Skin of body (tissue), 2 donors: ENCODE results near the gene EPN1. TPM values are rescaled to one million over a fixed set of nuclear protein-coding genes. Genes with fewer than 3 reads are reported as not detected.

Experiments used
- DNase-seq: peaks from one replicate; lab custom pipeline; 2025; lab: John Stamatoyannopoulos, UW
- total RNA-seq: library from RNA; depleted of rRNA; stranded (reverse); fragments of >200 nt; gene quantifications from one replicate; pipeline ENCODE4 v1.2.3, GENCODE V29; 2014

Gene EPN1
- total RNA-seq, 1 donor from 2014 or later = 20.8 TPM

DNA sequence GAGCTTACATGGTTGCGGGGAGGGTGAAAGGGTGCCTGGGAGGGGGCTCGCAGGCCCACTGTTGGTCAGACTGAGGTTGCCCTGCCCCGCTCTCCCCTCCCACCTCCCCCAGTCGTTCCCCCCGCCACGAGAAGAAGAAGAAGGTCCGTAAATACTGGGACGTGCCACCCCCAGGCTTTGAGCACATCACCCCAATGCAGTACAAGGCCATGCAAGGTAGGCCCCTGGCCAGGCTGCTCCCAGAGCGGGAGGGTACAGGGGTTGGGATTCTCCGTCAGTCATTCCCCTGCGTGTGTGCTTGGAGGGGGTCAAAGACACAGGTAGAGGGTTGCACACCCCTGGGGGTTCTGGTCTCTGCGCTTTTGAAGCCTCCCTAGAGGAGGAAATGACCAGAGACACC is 14.6 kb upstream of the EPN1 start:
- DNase-seq = no peak

DNA sequence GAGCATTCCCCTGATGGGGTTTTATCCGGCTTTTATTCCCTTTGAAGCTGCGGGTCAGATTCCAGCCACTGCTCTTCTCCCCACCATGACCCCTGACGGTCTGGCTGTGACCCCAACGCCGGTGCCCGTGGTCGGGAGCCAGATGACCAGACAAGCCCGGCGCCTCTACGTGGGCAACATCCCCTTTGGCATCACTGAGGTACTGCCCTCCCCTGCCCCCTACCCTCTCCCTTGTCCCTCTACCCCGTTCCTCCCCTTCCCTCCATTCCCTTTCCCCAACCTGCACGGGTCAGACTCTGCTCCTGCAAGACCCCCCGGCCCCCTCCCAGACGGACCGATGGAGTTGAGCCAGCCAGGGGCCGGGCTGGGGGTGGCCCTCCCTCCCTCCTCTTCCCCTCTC is 14.0 kb upstream of the EPN1 start:
- DNase-seq = no peak

DNA sequence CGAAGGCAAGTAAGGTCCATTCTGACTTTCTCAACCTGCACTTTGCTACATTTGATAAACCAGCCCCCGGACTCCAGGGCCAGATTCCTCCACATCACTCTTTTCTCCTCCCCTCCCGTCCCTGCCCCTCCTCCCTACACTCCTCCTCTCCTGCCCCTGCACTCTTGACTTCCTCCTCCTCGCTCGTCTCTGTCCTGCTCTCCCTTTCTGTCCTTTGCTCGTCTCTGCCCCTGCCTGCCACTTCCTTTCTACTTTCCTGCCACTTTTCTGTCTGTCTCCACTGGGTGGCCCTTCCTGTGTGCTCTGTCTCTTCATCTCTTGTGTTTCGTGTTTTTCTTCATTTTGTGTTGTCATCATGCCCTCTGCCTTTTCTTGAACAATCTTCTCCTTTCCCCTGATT is 13.2 kb upstream of the EPN1 start:
- DNase-seq = no peak

DNA sequence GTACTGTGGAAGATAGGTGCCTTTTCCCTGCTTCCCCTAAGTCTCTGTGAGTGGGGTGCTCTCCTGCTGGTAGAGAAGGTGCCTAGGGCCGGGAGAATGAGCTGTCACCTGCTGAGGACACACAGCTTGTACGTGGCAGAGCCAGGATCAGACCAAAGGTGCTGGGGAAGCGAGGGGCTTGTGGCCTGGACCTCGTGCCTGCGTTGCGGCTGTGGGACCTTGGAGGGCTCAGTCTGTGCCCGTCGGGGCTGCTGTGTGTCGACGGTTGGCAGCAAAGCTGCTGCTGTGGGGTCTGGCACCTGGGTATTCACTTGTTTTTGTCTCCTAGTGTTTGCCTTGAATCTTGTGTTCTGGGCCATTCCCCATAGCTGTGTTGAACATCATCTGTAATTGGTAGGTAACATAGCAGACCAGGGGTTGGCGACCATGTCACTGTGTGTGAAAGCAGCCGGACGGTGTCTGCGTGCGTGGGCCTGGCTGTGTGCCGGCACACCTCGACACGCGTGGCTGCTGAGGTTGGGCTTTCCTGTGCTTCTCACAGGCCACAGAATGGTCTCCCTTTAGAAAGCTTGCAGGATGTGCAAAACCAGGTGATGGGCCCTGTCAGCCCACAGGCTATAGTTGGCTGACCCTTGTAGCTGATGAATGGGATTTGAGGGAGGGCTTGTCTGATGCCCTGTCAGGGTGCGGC is 11.0 kb upstream of the EPN1 start:
- no peak for DNase-seq

DNA sequence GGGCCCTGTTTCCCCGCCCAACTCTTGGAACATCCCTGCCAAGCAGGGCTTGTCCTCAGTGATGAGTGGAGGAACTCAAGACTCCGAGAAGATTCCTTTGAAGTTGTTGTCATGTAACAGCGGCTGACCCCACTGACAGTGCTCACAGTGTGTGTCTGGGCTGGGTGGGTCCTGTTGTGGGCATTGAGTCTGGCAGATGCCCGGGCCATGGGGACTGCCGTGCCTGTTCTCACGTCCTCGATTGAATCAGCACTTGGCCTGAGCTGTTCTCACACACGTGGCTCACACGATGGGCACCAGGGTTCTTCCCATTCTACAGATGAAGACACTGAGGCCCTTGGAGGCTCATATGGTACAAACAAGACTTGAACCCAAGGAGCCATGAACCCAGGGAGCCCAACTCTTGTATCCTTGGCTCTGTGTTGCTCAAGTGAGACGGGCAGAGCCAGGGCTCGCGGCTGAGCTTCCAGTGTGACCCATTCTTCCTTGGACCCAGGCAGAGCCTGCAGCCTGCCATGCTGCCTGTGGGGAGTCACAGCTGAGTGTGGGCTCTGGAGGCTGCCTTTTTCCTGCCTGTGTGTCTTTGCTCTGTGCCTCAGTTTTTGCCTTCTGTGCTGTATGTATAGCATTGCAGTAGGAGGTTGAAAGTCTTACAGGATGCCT is 8.6 kb upstream of the EPN1 start:
- no peak for DNase-seq

DNA sequence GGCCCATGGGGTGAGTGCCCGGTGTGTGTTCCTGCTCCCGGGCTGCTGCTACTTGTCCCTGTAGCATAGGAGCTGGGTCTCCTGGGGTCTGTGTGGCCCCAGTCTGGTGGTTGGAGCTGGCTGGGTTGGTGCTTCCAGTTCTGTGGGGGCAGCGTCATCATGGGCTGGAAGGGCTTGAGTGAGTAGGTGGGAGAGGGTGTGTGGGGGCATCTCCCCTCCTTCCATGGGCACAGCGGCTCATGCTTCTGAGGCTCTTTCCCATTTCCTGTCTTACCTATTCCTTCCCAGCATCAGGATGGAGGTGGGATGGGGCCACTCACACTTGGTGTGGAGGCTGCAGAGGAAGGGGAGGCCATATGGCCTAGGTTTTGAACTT is 8.0 kb upstream of the EPN1 start:
- no peak for DNase-seq

DNA sequence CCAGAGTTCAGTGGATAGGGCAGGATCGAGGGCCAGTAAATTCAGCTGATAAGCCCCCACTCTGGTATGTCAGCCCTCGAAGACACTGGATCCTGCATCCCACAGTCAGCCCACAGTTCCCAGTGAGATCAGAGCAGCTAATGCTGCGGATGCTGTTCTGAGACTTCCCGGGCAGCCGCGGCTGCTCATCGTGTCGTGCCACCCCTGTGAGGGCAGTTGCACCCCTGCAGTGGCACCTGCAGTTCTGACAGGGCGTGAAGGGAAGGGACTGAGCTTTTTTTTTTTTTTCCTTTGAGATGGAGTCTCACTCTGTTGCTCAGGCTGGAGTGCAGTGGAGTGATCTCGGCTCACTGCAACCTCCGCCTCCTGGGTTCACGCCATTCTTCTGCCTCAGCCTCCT is 7.5 kb upstream of the EPN1 start:
- no peak for DNase-seq

DNA sequence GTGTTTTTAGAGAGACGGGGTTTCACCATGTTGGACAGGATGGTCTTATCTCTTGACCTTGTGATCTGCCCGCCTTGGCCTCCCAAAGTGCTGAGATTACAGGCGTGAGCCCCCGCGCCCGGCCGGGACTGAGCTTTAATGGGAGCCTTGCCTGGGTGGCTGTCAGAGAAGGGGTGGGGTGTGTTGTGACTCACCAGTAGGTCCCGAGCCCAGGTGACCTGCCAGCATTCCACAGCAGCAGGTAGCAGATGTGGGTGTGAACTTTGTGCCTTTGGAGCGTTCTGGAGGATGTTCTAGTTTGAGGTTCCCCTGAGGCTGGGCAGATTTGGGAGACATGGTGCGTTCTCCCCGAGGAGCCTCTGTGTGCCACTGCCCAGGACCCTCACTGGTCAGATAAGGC is 7.1 kb upstream of the EPN1 start:
- DNase-seq = no peak

DNA sequence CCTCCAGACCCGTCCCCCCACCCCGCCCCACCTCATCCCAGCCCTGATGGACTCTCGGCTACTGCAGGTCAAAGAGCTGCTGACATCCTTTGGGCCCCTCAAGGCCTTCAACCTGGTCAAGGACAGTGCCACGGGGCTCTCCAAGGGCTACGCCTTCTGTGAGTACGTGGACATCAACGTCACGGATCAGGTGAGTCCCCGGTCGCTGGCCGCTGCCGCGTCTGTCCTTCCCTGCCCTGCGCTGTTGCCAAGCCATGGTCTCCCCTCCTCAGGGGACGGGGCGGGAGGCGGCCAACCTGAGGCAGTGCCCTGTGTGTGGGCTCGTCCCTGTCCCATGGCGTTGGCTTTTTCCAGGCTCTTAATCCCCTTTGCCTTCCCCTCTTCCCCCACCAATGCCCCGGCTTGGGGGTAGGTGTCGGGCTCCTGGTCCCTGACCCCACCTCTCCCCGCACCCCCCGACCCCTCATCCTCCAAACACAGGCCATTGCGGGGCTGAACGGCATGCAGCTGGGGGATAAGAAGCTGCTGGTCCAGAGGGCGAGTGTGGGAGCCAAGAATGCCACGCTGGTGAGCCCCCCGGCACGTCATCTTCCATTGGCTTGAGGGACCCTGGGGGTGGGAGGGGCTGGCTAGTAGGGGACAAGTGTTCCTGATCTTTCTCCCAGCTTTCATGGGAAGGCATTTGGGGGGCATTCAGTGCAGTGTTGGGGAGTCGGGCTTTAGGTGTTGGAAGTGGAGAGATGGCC is 6.2 kb upstream of the EPN1 start:
- no peak for DNase-seq

DNA sequence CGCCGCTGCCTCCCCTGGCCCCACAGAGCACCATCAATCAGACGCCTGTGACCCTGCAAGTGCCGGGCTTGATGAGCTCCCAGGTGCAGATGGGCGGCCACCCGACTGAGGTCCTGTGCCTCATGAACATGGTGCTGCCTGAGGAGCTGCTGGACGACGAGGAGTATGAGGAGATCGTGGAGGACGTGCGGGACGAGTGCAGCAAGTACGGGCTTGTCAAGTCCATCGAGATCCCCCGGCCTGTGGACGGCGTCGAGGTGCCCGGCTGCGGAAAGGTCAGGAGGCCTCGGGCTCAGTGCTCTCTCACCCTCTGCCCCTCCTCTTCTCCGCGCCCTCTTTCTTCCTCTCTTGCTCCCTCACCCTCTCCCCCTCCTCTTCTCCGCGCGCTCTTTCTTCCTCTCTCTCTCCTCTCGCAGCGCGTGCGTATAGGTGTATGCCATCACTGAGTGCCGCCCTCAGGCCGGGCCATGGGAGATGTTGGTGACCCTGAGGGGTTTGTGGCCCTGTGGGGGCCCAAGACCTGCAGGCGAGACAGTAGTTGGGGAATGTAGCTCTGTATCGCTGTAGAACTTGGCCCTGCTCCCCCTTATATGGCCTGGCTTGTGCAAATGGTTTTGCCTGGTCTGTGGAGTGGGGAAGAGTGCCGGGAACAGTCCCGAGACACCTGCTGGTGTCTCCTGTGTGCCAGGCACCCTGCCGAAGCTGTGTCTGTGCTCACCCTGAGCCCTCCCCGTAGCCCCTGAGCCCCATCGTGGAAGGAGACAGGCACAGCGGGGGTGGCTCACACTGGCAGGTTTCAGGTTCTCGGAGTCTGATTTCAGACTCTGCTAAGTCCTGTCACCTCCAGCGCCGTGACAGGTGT is 5.4 kb upstream of the EPN1 start:
- DNase-seq = no peak

DNA sequence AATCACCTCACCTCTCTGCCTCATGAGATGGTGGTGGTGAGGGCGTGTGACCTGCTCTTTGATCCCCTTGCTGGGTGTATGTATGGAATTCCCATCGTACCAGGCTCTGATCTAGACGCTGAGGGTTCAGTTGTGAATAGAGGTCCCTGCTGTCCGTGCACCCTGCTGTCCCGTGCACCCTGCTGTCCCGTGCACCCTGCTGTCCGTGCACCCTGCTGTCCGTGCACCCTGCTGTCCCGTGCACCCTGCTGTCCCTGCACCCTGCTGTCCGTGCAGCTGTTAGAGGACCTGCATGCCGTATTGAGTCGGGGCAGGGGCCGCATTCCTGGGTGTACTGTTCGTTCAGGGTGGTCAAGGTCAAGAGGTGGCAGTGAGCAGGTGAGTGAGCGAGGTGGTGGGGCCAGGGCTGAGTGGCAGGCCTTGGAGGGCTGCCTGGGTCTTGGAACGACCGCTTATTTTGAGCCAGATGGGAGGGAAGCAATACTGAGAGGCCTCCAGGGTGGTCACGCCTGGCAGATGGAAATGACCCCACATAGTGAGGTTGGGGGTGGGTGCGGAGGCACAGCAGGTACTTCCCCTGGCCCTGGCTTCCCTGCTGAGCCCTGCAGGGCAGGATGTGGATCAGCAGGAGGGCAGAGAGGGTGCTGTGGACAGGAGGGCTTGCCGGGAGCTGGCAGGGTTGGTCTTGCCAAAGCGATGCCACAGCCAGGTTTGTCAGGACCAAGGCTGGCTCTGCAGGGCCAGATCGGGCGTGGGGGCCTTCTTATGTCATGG is 4.6 kb upstream of the EPN1 start:
- no peak for DNase-seq

DNA sequence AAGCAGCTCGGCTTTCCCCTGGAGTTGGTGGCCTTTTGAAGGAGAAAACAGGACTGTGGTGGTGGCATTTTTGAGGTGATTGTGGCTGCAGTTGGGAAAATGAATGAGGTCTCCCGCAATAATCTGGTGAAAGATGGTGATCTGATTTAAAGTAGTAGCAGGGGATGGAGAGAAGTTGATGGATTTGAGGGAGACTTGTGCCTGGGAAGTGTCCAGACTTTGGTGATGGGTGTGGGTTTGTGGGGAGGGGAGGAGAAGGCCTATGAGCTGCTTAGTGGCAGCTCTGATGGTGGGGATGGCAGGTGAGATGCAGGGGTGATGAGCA is 4.0 kb upstream of the EPN1 start:
- DNase-seq = no peak

DNA sequence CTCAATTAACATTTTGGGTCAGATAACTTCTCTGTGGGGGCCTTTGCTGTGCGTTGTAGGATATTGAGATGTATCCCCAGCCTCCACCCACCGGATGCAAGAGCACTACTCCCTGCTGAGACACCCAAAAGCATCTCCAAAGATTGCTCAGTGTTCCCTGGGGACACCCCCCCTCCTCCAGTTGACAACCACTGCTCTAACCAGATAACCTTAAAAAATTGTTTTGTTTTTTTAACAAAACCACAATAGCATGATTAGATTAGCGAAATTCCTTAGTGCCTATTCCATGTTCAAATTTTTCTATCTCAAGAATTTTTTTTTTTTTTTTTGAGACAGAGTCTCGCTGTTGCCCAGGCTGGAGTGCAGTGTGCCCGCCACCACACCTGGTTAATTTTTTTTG is 2.6 kb upstream of the EPN1 start:
- no peak for DNase-seq

DNA sequence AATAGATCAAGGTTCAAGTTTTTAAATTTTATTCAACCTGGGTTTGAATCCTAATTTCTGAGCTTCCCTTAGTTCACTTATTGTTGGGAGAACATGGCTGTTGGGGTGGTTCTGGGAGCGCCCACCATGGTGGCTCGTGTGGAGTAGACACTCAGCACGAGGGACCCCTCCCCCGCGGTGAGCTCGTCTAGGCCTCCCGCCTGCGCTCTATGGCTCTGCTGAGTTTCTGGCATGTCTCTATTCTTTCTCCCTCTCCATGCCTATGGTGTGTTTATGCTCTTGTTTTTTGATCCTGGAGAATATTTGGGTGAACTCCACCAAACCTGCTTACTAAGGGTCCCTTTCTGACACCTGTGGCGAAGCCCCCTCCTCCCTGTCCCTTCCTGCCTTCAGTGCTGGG is 1.6 kb upstream of the EPN1 start:
- DNase-seq = no peak

DNA sequence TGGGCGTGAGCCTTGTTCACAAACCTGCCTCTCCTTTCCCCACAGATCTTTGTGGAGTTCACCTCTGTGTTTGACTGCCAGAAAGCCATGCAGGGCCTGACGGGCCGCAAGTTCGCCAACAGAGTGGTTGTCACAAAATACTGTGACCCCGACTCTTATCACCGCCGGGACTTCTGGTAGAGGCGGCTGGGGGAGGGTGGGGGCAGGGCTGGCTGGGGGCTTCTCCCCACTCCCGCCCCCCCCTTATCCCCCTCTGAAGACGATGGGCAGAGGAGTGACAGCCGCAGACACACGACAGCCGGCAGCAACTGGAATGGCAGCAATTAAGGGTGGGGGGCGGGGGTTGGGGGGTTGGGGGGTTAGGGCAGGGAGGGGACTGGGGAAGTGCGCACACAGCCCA is 1.1 kb upstream of the EPN1 start:
- no peak for DNase-seq

DNA sequence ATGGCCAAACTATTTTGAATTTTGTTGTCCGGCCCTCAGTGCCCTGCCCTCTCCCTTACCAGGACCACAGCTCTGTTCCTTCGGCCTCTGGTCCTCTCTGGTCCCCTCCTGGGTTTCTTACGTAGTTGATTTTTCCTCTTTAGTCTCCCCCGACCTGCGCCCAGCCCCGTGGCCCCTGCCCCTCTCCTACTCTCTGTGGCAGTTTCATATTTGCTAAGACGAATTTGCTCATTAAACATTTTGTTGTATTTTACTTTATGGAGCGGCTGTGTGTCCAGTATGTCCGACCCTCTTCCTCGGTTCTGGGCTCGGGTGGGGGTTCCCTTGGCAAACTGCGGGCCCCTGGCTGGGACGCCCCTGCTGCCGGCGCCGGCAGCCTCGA is 576 bp upstream of the EPN1 start:
- DNase-seq = no peak

DNA sequence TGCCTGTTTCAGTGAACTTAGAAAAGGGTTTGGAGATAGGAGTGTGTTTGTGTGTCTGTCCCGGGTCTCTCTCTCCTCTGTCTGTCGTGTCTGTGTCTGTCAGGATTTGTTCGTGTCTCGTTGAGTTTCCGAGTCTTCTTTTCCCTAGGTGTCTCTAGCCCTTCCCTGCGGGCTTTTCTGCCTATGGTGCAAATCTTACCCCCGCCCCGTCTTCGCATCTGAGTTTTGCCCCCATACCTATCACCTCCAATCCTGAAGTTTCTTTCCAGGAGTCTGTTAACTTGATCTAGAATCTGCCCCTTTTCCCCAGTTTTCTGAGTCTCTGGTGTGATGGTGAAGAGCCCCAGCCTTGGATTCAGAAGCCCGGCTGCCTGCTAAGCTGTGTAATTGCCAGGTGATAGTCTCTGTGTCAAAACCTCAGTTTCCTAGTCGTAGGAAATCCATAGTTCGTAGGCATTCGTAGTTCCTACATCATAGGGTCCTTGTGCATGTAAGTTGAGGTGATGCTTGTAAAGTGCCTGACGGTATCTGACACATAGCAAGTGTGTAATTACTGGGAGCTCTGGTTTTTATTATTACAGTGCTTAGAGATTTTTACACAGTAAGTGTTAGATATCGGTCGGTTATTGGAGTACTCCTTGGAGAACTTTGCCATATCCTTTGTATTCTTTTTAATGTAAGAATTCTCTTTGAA is 782 bp downstream of the EPN1 start:
- DNase-seq = no peak

DNA sequence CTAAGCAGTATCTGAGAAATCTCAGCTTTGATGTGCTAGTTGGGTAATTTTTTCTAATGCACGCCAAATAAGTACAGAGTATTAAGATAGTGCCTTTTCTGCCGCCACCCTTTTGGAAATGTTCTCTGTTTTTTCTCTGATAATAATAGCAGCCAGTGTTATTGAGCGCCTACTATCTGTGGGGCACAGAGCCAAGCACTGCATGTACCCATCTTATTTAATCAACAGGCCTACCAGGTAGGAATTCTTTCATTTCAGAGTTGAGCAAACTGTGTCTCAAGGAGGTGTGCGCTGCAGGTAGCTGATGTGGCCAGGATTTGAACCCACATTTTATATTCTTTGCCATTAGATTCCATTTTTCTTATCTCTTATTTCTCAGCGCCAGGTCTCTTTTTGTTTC is 1.4 kb downstream of the EPN1 start:
- no peak for DNase-seq

DNA sequence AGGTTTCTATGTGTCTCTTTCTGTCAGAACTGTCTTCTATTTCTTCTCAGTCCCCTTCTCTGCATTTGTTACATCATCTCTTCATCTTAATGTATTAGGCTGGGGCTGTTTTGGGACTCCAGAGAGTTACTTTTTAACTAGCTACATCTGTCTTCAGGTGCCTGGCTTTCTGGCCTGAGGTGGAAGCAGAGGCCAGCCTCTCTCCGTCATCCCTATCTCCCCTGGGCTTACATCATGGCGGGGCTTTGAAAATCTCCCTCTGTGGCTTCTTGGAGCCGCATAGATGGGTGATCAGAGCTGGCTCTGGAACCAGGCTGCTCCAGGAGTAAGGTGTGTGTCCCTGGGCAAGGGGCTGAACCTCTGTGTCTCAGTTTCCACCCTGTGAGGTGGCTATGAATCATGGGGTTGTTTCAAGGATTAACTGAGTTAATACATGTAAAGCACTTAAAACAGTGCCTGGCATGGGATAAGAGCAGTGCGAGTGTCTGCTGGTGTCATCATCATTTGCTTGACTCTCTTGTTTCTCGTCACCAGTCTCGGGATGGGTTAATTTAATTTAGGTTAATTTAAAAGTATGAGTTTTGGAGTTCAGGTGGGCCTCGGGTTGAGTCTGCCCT is 2.0 kb downstream of the EPN1 start:
- DNase-seq = no peak

DNA sequence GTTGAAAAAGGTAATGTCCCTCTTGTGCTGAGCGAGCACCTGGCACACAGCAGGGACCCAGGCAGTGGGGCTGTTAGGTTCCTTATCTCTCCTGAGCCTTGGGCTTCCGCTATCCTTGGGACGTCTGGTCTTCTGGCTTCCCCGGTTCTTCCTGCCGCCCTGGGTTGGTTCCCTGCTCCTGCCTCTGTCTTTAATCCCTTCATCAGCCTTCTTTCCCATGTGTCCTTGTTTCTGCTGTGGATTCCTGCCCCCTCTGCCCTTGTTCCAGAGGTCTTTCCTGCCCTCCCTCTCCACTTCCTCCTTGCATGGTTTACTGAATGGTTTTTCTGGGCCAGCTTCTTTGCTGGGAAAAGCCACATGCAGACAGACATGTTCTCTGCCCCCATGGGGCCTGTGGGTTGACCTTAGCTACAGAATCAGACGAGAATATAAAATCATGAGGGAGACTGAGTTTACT is 2.6 kb downstream of the EPN1 start:
- no peak for DNase-seq
